NCI-H1105 treated with DMSO at 0.1 percent for 48 hours (cell line): ENCODE data around the gene TCERG1.
"Not testable (repeated sequence)": the region's sequence is repeated elsewhere in the genome, so short reads cannot be mapped to it uniquely, and the experiment has no call there.

Source experiments
- DNase-seq: peaks from one replicate; lab custom pipeline; 2025; lab: John Stamatoyannopoulos, UW

Gene TCERG1

DNA sequence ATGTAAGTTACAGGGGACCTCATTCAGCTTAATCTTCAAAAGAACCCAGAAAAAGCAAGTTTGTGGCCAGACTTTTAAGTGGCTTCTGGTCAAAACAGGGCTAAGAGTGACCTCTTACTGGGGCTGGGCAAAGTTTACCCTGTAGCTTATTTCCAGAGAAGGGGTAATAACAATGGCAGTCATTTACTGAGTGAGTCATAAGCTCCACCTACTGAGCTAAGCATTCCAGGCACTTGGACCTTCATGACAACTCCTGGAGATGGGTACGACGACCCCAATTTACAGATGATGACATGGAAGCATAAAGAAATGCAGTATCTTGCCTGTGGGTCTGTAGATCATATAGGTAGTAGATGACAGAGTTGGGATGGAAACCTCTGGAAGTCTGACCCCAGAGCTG is 73.6 kb downstream of the TCERG1 start:
- no peak for DNase-seq

DNA sequence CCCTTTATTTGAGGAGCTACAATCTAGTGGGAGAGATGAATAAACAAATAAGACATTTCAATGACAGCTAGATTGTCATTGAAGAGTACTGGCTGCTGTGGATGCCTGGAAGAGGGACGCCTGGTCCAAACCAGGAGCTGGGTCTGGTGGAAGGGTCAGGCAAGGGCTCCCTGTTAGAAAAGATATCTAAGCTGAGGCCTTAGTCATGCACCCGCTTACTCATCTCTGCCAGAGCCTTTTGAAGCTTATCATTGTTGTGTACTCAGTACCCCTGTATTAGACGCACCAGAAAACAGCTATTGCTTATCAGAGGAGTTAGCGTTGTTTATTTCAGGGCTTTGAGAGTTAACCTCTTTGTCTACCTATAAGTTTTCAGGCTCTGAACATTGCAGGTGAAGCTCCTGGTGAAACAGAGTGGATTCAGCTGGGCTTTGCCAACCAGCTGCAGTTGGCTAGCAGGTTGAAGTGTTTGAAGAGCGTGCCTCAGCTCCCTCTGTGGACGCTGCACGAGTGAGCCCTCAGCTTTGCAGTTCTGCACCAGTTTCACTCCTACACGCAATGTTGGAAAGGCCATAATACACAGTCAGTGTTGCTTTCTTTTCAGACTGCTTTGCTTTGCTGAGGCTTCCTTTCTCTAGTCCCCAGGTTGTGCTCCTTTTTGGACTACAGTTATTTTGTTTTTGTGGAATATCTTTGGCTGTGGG is 74.4 kb downstream of the TCERG1 start:
- DNase-seq, result no peak

DNA sequence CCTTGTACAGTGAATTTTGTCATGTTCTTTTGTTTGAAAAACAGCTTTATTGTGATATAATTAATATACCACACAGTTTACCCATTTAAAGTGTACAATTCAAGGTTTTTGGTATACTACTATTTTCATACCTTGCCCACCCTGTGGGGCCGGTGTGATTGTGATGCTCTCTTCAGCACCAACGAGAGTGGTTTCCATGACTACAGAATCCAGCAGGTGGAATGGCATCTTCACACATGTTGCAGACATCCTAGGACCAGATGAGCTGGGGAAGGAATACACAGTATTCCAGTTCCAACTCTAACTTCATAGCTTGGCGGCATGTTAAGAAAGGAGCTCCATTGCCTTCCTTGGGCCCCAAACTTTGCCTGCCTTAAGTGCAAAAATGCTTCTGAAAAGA is 76.6 kb downstream of the TCERG1 start:
- no peak for DNase-seq

DNA sequence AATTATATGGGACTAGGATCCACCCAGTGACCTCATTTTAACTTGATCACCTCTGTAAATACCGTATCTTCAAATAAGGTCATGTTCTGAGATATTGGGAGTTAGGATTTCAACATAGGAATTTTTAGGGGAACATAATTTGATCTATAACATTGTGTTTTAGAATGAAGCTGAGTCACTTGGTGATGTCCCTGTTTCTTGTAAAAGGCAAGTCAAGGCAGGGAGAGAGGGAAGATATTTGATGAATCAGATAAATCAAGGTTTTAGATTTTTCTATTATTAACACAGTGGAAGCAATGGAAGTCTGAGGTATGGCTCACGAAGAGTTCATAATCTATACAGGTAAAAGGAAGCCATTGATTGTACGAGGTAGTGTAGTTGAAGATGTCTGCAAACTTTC is 80.7 kb downstream of the TCERG1 start:
- DNase-seq, result no peak

DNA sequence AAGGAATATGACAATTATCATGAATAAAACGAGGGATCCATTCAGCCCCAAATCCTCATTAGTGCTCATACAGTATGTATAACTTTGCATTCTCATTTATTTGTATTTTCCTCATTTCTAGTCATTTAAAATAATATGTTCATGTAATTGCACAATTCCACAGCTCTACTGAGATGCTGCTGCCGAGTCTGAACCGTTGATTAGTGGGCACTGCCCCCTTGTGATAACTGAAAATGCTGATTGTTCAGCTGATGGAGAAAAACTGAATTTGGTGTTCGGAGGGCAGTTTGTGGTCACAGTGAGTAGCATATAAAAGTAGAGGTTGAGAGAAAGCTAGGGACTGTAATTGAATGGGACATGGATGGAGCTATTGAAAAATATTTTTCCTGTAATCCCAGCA is 81.1 kb downstream of the TCERG1 start:
- no peak for DNase-seq

DNA sequence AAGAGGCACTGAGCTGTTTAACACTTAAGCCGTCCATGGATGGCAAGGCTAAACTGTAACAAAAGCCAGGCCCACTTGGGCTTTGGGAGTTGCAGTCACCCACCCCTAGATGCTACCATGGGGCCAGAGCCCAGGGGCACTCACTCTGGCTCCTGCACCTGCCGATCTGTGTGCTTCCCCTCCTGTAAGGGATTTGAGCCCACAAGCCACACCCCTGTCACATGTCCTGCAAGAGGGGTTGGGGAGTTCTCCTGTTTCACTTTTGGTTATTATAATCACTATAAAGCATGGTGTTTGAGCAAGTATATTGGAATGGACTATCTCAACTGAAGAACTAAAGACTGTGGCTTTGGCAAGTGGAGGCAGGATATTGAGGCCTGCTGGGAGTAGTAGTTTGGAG is 82.9 kb downstream of the TCERG1 start:
- DNase-seq, result no peak

DNA sequence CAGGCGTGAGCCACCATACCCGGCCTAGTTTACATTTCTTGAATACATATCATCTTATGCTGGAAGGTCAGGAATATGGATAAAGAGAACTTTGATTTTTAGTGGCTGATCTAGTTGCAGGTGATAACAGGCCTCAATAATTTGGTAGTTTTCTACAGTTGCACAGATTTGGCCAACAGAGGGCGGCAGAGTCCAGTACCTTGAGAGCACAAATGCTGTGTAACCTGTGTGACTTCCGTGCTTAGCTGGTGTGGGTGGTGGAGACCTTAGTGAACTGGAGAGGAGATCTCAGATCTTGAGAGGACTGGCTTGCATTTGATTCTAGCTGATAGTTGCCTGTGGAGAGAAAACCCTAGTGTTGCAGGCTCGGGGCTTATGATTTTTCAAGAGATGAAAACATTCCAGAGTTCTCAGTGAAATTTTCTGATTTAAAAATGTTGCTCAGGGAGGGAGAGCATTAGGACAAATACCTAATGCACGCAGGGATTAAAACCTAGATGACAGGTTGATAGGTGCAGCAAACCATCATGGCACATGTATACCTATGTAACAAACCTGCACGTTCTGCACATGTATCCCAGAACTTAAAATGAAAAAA is 86.2 kb downstream of the TCERG1 start:
- peak; percentile 45 for DNase-seq

DNA sequence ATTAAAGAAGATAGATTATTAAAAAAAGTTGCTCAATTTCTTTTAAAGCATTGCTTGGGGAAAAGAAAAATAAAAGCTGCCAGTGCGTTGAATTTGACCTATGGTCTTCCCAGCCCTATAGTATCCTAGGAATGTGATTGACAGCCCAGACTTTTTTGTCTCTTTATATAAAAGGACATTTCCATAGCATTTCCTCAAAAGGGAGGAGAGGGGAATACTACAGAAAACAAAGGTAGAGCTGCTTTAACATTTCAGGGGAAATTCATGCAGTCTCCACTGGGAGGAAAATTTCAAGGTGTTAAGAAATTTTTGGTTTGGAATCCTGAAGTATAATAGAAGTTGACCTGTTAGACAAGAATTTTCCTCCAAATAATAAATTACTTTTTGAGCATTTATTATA is 86.7 kb downstream of the TCERG1 start:
- no peak for DNase-seq

DNA sequence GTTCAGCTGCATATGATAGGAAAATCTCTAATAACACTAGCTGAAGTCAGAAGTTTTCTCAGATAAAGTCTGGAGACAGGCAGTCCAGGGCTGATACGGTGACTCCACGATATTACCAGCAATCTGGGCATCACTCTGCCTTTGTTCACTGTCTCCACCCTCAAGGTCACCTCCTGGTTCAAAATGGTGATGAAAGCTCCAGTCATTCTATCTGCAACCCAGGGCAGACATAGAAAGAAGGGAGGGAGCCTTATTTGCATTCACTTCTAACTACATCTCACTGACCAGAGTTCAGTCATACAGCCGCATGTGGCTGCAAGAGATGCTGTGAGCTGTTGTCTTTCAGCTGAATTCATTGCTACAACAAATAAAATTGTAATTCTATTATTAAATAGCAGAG is 91.3 kb downstream of the TCERG1 start:
- no peak for DNase-seq

DNA sequence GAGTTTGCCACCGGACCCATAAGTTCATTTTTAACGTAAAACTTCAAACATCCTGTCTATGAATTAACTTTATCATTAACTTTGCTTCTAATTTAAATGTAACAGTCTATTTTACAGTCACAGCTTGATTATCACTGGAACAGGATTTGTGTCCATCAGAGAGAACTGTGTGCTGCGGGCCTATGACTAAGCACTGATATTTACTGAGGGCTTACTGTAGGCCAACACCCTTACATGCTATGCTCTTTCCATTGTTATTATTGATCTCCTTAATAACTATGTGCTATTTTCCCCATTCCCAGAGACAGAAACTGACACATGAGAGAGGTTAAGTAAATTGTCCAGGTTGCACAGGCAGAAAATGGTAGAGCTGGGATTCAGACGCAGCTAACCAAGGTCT is 92.8 kb downstream of the TCERG1 start:
- no peak for DNase-seq

DNA sequence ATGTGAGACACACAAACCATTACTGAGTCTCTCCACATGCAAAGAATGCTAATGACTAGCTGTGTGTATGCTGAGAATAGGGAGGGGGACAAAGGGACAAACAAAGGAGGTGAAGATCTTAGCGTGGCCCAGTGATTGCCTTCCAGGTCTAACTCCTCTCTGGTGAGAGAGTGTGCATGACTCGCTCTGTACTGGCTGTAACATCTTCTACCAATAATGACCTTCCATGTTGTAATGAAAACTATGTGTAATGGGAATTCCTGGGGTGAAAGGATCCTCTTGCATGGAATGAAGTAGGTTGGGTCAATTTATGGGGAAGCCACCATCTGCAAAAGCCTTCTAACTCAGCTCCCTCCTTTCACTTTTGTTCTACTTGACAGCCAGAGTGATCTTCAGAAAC is 93.3 kb downstream of the TCERG1 start:
- DNase-seq, result no peak

DNA sequence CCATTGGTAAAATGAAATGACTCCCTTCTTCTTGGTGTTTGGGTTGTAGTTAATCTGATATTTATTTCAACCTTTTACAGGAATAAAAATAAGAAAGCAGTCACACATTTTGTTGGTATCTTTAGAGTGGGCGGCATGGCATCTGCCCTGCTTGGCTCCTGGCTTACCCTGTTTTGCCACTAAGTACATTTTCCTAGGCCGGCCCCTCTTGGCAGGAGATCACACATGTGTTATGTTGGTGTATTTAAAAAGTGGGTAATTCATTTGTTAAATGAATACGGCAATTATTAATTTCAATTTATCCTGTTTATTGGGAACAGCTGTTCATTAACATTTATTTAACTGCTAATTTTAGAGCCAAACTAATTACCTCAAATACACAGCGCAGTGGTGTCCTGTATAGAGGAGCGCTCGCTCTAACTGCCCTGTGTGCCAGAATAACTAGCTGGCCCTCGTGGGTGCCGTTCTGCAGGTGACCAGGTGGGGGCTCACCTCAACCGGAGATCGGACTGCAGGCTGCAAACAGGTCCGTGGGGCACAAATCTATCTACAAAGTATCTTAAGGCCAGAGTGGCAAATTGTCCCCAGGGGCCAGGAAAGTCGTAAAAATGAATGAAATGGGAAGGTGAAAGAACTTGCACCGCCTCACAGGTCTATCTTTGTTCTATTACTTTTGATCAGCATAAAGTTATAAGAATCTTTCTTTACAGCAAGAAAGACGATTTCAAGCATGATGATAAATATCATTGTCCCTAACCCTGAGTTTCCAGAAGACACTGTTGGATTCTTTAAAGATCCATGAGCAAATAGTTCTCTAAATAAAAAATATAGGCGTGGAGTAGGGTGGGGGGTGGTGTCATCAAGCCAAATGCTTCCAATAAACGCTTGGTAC is 95.1 kb downstream of the TCERG1 start:
- DNase-seq, result peak; percentile 57

DNA sequence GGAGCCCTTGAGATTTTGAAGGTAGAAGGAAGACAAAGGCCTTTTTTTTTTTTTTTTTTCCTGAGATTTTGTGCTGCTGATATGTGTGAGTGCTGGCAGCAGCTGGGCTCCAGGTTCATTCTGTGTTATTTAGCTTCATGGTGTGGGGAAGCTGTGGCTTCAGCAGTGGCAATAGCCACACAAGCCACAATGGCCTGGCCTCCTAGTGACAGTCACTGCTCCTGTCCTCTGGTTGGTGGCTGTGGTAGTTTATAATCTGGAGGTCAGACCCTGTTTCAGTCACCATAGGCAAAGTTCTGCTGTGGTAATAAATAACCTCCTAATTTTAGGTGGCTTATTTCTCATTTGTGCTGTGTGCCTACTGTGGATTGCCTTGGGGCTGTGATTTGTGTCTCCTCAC is 97.1 kb downstream of the TCERG1 start:
- DNase-seq, result no peak

DNA sequence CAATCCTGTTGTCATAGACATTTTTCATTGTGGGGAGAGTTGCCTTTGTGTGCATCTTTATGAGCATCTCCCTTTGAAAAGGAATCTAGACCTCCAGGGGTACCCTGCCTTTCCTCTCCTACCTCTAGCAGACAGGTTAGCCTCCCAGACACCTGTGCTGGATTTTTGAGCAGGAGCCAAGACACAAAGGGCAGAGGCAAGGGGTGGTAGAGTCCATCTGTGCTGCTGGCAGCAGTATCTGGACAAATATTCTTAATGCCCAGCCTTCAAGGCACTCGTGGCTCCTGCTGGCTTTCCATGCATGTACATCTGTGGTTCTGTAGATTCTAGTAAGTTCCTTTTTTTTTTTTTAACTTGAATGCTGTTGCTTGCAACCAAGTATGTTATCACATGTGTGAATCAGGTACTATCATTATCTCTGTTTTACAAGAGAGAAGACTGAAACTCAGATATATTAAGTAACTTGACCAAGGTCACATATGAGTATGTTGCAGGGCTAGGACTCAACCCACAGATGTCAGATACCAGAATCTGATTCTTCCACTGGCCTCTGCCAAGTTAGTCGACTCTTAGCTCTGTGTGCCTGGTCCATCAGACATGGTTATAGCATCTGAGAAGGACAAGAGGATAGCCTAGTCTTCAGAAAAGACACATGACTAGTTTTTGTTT is 101.8 kb downstream of the TCERG1 start:
- no peak for DNase-seq

DNA sequence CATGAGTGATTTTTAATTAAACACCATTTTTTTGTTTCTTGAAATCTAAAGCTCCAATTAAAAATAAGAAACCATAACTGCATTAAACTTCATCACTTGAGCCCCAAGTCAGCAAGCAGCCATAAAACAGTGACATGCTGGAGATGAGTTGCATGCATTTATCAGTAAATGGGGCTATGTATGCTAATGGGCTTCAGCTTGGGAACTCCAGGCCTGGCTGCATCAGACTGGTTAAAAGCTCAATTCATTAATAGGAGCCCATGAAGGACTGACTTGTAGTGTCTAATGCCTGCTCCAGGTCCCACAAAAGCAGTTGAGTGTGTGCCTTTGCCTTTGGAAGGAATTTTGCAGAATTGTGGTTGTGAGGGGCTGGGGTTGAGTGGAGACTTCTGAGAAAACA is 102.5 kb downstream of the TCERG1 start:
- no peak for DNase-seq

DNA sequence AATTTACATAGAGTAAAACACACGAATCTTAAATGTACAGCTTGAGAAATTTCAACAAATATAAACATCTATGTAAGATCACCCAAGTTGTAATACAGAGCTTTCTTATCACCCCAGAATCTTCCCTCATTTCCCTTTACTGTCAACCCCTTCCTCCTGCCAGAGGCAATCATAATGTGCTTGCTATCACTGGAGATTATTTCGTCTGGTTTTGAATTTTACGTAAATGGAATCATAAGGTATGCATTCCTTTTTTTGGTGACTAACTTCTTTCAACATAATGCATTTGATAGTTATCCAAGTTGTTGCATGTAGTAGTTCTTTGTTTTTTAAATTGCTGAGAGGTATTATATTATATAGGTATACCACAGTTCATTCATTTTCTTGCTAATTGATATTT is 106.3 kb downstream of the TCERG1 start:
- no peak for DNase-seq

DNA sequence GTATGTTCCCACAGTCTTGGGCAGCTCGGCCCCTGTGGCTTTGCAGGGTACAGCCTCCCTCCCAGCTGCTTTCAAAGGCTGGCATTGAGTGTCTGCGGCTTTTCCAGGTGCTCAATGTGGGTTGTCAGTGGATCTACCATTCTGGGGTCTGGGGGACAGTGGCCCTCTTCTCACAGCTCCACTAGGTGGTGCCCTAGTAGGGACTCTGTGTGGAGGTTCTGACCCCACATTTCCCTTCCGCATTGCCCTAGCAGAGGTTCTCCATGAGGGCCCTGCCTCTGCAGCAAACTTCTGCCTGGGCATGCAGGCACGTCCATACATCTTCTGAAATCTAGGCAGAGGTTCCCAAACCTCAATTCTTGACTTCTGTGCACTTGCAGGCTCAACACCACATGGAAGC is 109.8 kb downstream of the TCERG1 start:
- not testable (repeated sequence) for DNase-seq

DNA sequence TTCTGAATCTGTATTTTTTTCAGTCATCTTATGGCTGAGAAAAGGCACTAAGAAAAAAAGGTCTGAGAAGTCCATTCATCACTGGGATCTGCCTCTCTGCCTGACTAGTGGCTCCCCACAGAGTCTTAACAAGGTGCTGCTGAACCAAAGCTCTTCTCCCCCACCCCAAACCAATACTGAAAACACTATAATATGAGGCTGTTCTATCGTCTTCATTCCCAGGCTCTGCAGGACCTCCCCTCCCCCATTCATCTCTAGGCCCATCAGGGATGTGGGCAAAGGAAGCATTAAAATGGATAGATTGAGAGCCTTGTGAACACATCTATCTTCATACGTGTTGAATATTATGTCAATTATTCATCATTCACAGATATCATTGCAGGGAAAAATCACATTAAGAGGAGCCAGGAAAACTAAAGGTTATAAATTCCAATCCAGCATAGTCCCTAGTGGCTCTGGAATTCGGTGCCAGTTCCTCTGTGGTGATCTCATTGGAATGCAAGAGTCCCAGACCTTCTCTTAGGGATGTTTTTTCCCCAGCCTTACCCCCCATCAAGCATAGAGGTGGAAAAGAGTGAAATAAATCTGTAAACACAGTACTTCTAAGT is 113.2 kb downstream of the TCERG1 start:
- no peak for DNase-seq
